H9 (cell line): ENCODE measurements around the gene RTP1. TPM values are rescaled to one million over a fixed set of nuclear protein-coding genes. Genes with fewer than 3 reads are reported as not detected.
"Not testable (repeated sequence)": the region's sequence is repeated elsewhere in the genome, so short reads cannot be mapped to it uniquely, and the experiment has no call there.

Experiments used
- DNase-seq: peaks from one replicate; pipeline ENCODE4 v3.0.0-alpha.2; 2017
- H2AFZ ChIP-seq: one replicate; pipeline ENCODE4 v1.6.1; 2013; ENCODE audit warnings: mild to moderate bottlenecking, low read length, control low read depth, moderate library complexity
- H2AK5ac ChIP-seq: 2 replicates; pipeline ENCODE4 v1.6.1; 2013; ENCODE audit warnings: low read length, control low read depth, mixed read lengths; ENCODE audit not compliant: insufficient read length
- H2BK120ac ChIP-seq: one replicate; pipeline ENCODE4 v1.6.1; 2013; ENCODE audit warnings: low read depth, mild to moderate bottlenecking, low read length, control low read depth, inconsistent platforms; ENCODE audit not compliant: poor library complexity, severe bottlenecking
- H2BK12ac ChIP-seq: 2 replicates; pipeline ENCODE4 v1.6.1; 2013; ENCODE audit warnings: low read length, control low read depth, mixed read lengths, low read depth; ENCODE audit not compliant: insufficient read length
- H2BK15ac ChIP-seq: 2 replicates; pipeline ENCODE4 v1.6.1; 2013; ENCODE audit warnings: low read depth, low read length, control low read depth
- H2BK20ac ChIP-seq: one replicate; pipeline ENCODE4 v1.6.1; 2013; ENCODE audit warnings: low read depth, mild to moderate bottlenecking, low read length, control low read depth, inconsistent platforms; ENCODE audit not compliant: poor library complexity, severe bottlenecking
- H2BK5ac ChIP-seq: 2 replicates; pipeline ENCODE4 v1.6.1; 2013; ENCODE audit warnings: low read length, control low read depth, mixed read lengths; ENCODE audit not compliant: insufficient read length
- H3K14ac ChIP-seq: 2 replicates; pipeline ENCODE4 v1.6.1; 2013; ENCODE audit warnings: low read length, control low read depth; ENCODE audit not compliant: insufficient read depth
- H3K18ac ChIP-seq: 2 replicates; pipeline ENCODE4 v1.6.1; 2013; ENCODE audit warnings: low read depth, mild to moderate bottlenecking, mixed read lengths, low read length, control low read depth; ENCODE audit not compliant: insufficient read length
- H3K23ac ChIP-seq: 2 replicates; pipeline ENCODE4 v1.6.1; 2013; ENCODE audit warnings: low read length, control low read depth, mixed read lengths, low read depth; ENCODE audit not compliant: insufficient read length
- H3K23me2 ChIP-seq: 2 replicates; pipeline ENCODE4 v1.6.1; 2013; ENCODE audit warnings: low read depth, mild to moderate bottlenecking, mixed read lengths, low read length, control low read depth; ENCODE audit not compliant: insufficient read length, poor library complexity, severe bottlenecking
- H3K27ac ChIP-seq: 2 replicates; pipeline ENCODE4 v1.5.1; 2013; ENCODE audit warnings: low read length, control low read depth, mixed read lengths, low read depth; ENCODE audit not compliant: insufficient read length
- H3K27me3 ChIP-seq: 2 replicates; pipeline ENCODE4 v1.6.1; 2013; ENCODE audit warnings: low read length, control low read depth, inconsistent platforms; ENCODE audit not compliant: insufficient read depth
- H3K4ac ChIP-seq: 2 replicates; pipeline ENCODE4 v1.6.1; 2013; ENCODE audit warnings: low read depth, mild to moderate bottlenecking, control low read depth, inconsistent platforms, low read length, moderate library complexity
- H3K4me1 ChIP-seq: 2 replicates; pipeline ENCODE4 v1.6.1; 2013; ENCODE audit warnings: low read length, control low read depth, inconsistent platforms; ENCODE audit not compliant: insufficient read depth
- H3K4me2 ChIP-seq: 2 replicates; pipeline ENCODE4 v1.6.1; 2013; ENCODE audit warnings: low read length, control low read depth, mixed read lengths; ENCODE audit not compliant: insufficient read length, insufficient read depth
- H3K56ac ChIP-seq: 2 replicates; pipeline ENCODE4 v1.6.1; 2013; ENCODE audit warnings: low read depth, mild to moderate bottlenecking, mixed read lengths, low read length, control low read depth; ENCODE audit not compliant: insufficient read length
- H3K79me1 ChIP-seq: 2 replicates; pipeline ENCODE4 v1.6.1; 2013; ENCODE audit warnings: low read depth, mild to moderate bottlenecking, moderate library complexity, low read length, control low read depth, inconsistent platforms; ENCODE audit not compliant: insufficient read depth, poor library complexity, severe bottlenecking
- H3K79me2 ChIP-seq: 2 replicates; pipeline ENCODE4 v1.6.1; 2013; ENCODE audit warnings: low read length, control low read depth, inconsistent platforms; ENCODE audit not compliant: insufficient read depth
- H3K9ac ChIP-seq: 2 replicates; pipeline ENCODE4 v1.6.1; 2013; ENCODE audit warnings: low read length, control low read depth, mixed read lengths; ENCODE audit not compliant: insufficient read length; ENCODE audit errors: extremely low read depth
- H3K9me3 ChIP-seq: one replicate; pipeline ENCODE4 v1.6.1; 2013; ENCODE audit warnings: low read depth, low read length, inconsistent platforms; ENCODE audit not compliant: control insufficient read depth
- H3T11ph ChIP-seq: one replicate; pipeline ENCODE4 v1.6.1; 2013; ENCODE audit warnings: mild to moderate bottlenecking, low read length, control low read depth, inconsistent platforms
- H4K20me1 ChIP-seq: one replicate; pipeline ENCODE4 v1.6.1; 2013; ENCODE audit not compliant: control insufficient read depth, insufficient read length, insufficient read depth
- H4K5ac ChIP-seq: 2 replicates; pipeline ENCODE4 v1.6.1; 2013; ENCODE audit warnings: low read depth, mild to moderate bottlenecking, mixed read lengths, low read length, control low read depth; ENCODE audit not compliant: insufficient read length
- H4K8ac ChIP-seq: replicated peaks from 2 replicates; pipeline ENCODE4 v1.6.1; 2013; ENCODE audit warnings: low read length, control low read depth, mixed read lengths, low read depth; ENCODE audit not compliant: insufficient read length
- H4K91ac ChIP-seq: 2 replicates; pipeline ENCODE4 v1.6.1; 2013; ENCODE audit warnings: low read depth, mild to moderate bottlenecking, moderate library complexity, mixed read lengths, low read length, control low read depth; ENCODE audit not compliant: insufficient read length
- H3K27ac Mint-ChIP-seq, 3 experiments: 2 replicates in 2 of 3; 3 replicates in 1 of 3; pipeline ENCODE4 v1.8.0; 2020 to 2021; ENCODE audit warnings: mixed read lengths in 3 of 3, mild to moderate bottlenecking in 1 of 3, moderate library complexity in 1 of 3
- H3K27me3 Mint-ChIP-seq: 2 replicates; pipeline ENCODE4 v1.8.0; 2021; ENCODE audit warnings: low read depth, mild to moderate bottlenecking, moderate library complexity, mixed read lengths
- H3K36me3 Mint-ChIP-seq, 3 experiments: 2 replicates in 2 of 3; 3 replicates in 1 of 3; pipeline ENCODE4 v1.8.0; 2020 to 2021; ENCODE audit warnings: low read depth in 3 of 3, mixed read lengths in 3 of 3; ENCODE audit not compliant: insufficient read depth in 1 of 3
- H3K4me1 Mint-ChIP-seq, 2 experiments: 2 replicates each; pipeline ENCODE4 v1.8.0; 2020; ENCODE audit warnings: mixed read lengths in 2 of 2
- H3K4me3 Mint-ChIP-seq, 2 experiments: 2 replicates in 1 of 2; 3 replicates in 1 of 2; pipeline ENCODE4 v1.8.0; 2020 to 2021; ENCODE audit warnings: mild to moderate bottlenecking in 2 of 2, mixed read lengths in 2 of 2, moderate library complexity in 1 of 2
- H3K9me3 Mint-ChIP-seq, 2 experiments: 2 replicates in 1 of 2; 3 replicates in 1 of 2; pipeline ENCODE4 v1.8.0; 2020; ENCODE audit warnings: mild to moderate bottlenecking in 2 of 2, mixed read lengths in 2 of 2, moderate library complexity in 1 of 2
- CTCF ChIP-seq: fragments of 200-600 bp; sonication (generic); conservative IDR thresholded peaks from 3 replicates; pipeline ENCODE4 v1.8.0; 2021; ENCODE audit warnings: antibody characterized with exemption, mild to moderate bottlenecking
- WGBS: extraction: QIAGEN DNeasy Blood & Tissue Kit; methylation state at CpG from one replicate; pipeline ENCODE4 v1.1.7; 2013; ENCODE audit warnings: missing lambda C conversion rate, low lambda C conversion rate, mixed read lengths; ENCODE audit not compliant: insufficient read length; ENCODE audit errors: extremely low coverage; 5-methylcytosine and 5-hydroxymethylcytosine counted together
- total RNA-seq: library from RNA; stranded (reverse); gene quantifications from 2 replicates; pipeline ENCODE4 v1.2.1, GENCODE V29; 2021

Gene RTP1
- total RNA-seq, 1 experiment from 2014 or later: 6.6 TPM

DNA sequence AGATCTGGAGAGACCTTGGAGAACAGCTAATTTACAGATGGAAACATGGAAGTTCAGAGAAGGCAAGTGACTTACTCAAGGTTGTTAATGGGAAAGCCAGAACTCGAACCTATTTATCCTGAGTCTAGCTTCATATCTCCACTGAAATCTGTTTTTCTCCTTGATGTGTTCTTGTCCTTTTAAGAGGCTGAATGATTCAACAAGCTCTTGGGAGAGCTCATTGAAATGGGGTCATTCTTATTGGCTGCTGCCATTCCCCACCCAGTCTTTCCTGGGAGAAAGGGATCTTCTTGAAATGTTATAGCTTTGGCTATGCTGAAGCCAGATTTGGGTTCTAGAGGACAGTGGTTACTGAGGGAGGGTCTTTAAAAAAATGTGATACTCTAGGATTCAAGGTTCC is 41.0 kb downstream of the RTP1 start:
- WGBS: no CpG with 5 or more reads among the region's 1 CpG
- Histone ChIP-seq H2AFZ (no peak overlapping the region), H2AK5ac (no peak overlapping the region), H3K23ac (no peak overlapping the region), H3K4ac (no peak overlapping the region), H3K18ac (no peak overlapping the region), H3K56ac (no peak overlapping the region), H3K4me1 (no peaks in the 10 kb centered on the region), H3K27ac (no peak overlapping the region), H2BK15ac (no peak overlapping the region), H2BK5ac (no peak overlapping the region), H2BK12ac (no peak overlapping the region), H3K23me2 (no peaks in the 10 kb centered on the region), H3K14ac (no peak overlapping the region), H3T11ph (no peak overlapping the region), H3K79me1 (no peaks in the 10 kb centered on the region), H3K9me3 (no peaks in the 10 kb centered on the region), H4K5ac (no peak overlapping the region), H4K20me1 (no peaks in the 10 kb centered on the region), H2BK120ac (no peak overlapping the region), H3K9ac (no peak overlapping the region), H3K4me2 (no peak overlapping the region), H3K27me3 (no peaks in the 10 kb centered on the region), H3K79me2 (no peaks in the 10 kb centered on the region), H4K91ac (no peak overlapping the region), H2BK20ac (no peak overlapping the region), H4K8ac (no peak overlapping the region)
- no peak overlapping the region for H3K27ac Mint-ChIP-seq
- no peaks in the 10 kb centered on the region; a peak in 1 of 5 replicates for H3K9me3 Mint-ChIP-seq
- no peaks in the 10 kb centered on the region; the same call in none of the 2 replicates for H3K27me3 Mint-ChIP-seq
- H3K4me1 Mint-ChIP-seq: 0 out of 4 replicates have a peak, but pooled peaks cover 0 to 3% of the 10 kb centered on the region in 2 experiments
- DNase-seq: no peak
- no peaks in the 10 kb centered on the region; a peak in 2 of 7 replicates for H3K36me3 Mint-ChIP-seq
- TF ChIP-seq CTCF: no peak
- no peak overlapping the region for H3K4me3 Mint-ChIP-seq

DNA sequence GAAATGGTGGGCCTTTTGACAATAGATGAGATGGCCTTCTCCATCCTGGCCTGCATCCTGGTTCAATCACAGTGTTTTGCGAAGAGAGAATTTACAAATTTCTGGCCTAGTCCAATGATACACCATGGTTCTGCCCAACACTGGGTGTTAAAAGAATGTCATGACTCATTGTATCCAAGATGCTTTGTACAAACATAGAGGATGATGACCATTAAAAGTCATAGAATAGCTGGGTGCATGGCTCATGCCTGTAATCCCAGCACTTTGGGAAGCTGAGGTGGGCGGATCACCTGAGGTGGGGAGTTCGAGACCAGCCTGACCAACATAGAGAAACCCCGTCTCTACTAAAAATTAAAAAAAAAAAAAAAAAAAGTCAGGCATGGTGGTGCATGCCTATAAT is 41.5 kb downstream of the RTP1 start:
- H3K4me2 ChIP-seq, H3K27ac ChIP-seq, H3K79me1 ChIP-seq, H4K5ac ChIP-seq, H3K27me3 Mint-ChIP-seq, H3K9me3 ChIP-seq, H2AK5ac ChIP-seq, H3K14ac ChIP-seq, H4K8ac ChIP-seq, H3K23ac ChIP-seq, H3T11ph ChIP-seq, H3K4me1 ChIP-seq, H4K91ac ChIP-seq, H3K27ac Mint-ChIP-seq, H3K27me3 ChIP-seq, H3K4me3 Mint-ChIP-seq, H3K23me2 ChIP-seq, H3K18ac ChIP-seq, H3K4me1 Mint-ChIP-seq, H2BK20ac ChIP-seq, H2BK120ac ChIP-seq, H3K56ac ChIP-seq, H2BK12ac ChIP-seq, DNase-seq, H2AFZ ChIP-seq, H4K20me1 ChIP-seq, H3K9ac ChIP-seq, H3K79me2 ChIP-seq, H3K36me3 Mint-ChIP-seq, H3K9me3 Mint-ChIP-seq, H3K4ac ChIP-seq, H2BK15ac ChIP-seq, H2BK5ac ChIP-seq: not testable (repeated sequence)
- no CpG with 5 or more reads among the region's 4 CpGs for WGBS
